HG03064 (cell line): ENCODE results near the gene ZNF235.
"Not testable (repeated sequence)": the region's sequence is repeated elsewhere in the genome, so short reads cannot be mapped to it uniquely, and the experiment has no call there.

Experiments
- ATAC-seq: cut with Tn5 transposase; IDR thresholded peaks from one replicate; pipeline ENCODE4 v1.9.1; 2021; ENCODE audit warnings: low read depth; ENCODE audit not compliant: unreplicated experiment

ZNF235 gene

GRCh38 chr19:44258136-44258535 lies 46.7 kb downstream of the ZNF235 start:
- ATAC-seq = no peak

- no peak for ATAC-seq
These were observed 49.0 kb downstream of the ZNF235 start for GRCh38 chr19:44255705-44256411.

DNA sequence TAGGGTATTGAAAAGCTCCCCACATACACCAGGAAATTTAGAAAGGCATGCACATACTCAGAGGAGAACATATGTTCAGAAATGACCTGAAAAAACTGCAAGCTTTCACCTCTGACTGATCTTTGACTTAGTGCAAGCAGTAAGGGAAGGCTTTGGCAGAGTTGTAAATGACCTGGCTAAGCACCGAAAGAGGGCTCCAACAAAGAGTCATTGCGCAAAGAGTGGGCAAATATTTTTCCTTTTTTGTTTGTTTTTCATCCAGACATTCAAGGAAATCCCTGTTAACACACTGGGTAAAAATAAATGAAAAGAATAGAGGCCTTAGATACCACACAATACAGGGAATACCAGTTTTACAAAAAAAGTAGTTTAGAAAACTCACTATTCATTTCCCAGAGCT lies 50.3 kb downstream of the ZNF235 start:
- ATAC-seq = no peak

- ATAC-seq = not testable (repeated sequence)
These were observed 51.4 kb downstream of the ZNF235 start for GRCh38 chr19:44253392-44253791.

DNA sequence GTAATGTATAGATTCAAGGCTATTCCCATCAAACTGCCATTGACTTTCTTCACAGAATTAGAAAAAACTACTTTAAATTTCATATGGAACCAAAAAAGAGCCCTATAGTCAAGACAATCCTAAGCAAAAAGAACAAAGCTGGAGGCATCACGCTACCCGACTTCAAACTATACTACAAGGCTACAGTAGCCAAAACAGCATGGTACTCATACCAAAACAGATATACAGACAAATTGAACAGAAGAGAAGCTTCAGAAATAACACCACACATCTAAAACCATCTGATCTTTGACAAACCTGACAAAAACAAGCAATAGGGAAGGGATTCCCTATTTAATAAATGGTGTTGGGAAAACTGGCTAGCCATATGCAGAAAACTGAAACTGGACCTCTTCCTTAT lies 52.5 kb downstream of the ZNF235 start:
- not testable (repeated sequence) for ATAC-seq

- no peak for ATAC-seq
These were observed 68.4 kb downstream of the ZNF235 start for GRCh38 chr19:44236384-44236783.
